ENCODE data around the gene PARD3B.

The PARD3B gene

GRCh38 chr2:205566606-205567168, 1021.4 kb downstream of the PARD3B start:
- DNase-seq (ENCODE audit: low read depth), result no peak

- DNase-seq (ENCODE audit: low read depth), result no peak
Observed at GRCh38 chr2:205568620-205569019, 1023.3 kb downstream of the PARD3B start.

- DNase-seq (ENCODE audit: low read depth), result no peak
Observed at GRCh38 chr2:205570648-205571047, 1025.4 kb downstream of the PARD3B start.

GRCh38 chr2:205571360-205571959, 1026.2 kb downstream of the PARD3B start:
- DNase-seq (ENCODE audit: low read depth), result no peak

- no peak for DNase-seq (ENCODE audit: low read depth)
Observed at GRCh38 chr2:205574001-205574400, 1028.7 kb downstream of the PARD3B start.

GRCh38 chr2:205579335-205579734, 1034.1 kb downstream of the PARD3B start:
- DNase-seq (ENCODE audit: low read depth), result no peak

- DNase-seq (ENCODE audit: low read depth), result no peak
Observed at GRCh38 chr2:205580212-205580987, 1035.1 kb downstream of the PARD3B start.

GRCh38 chr2:205582366-205582765, 1037.1 kb downstream of the PARD3B start:
- no peak for DNase-seq (ENCODE audit: low read depth)

GRCh38 chr2:205585449-205586383, 1040.4 kb downstream of the PARD3B start:
- no peak for DNase-seq (ENCODE audit: low read depth)

- DNase-seq (ENCODE audit: low read depth), result no peak
Observed at GRCh38 chr2:205586626-205587025, 1041.4 kb downstream of the PARD3B start.

- no peak for DNase-seq (ENCODE audit: low read depth)
Observed at GRCh38 chr2:205589479-205589878, 1044.2 kb downstream of the PARD3B start.

GRCh38 chr2:205590759-205591158, 1045.5 kb downstream of the PARD3B start:
- DNase-seq (ENCODE audit: low read depth), result peak; percentile 23

GRCh38 chr2:205593891-205594290, 1048.6 kb downstream of the PARD3B start:
- no peak for DNase-seq (ENCODE audit: low read depth)

GRCh38 chr2:205596581-205596980, 1051.3 kb downstream of the PARD3B start:
- DNase-seq (ENCODE audit: low read depth), result no peak

GRCh38 chr2:205605638-205606304, 1060.5 kb downstream of the PARD3B start:
- DNase-seq (ENCODE audit: low read depth), result no peak

- DNase-seq (ENCODE audit: low read depth), result no peak
Observed at GRCh38 chr2:205607146-205607545, 1061.9 kb downstream of the PARD3B start.

- no peak for DNase-seq (ENCODE audit: low read depth)
Observed at GRCh38 chr2:205609113-205609512, 1063.8 kb downstream of the PARD3B start.

- DNase-seq (ENCODE audit: low read depth), result peak; percentile 24
Observed at GRCh38 chr2:205610437-205610836, 1065.2 kb downstream of the PARD3B start.

- no peak for DNase-seq (ENCODE audit: low read depth)
Observed at GRCh38 chr2:205612636-205613035, 1067.4 kb downstream of the PARD3B start.

- no peak for DNase-seq (ENCODE audit: low read depth)
Observed at GRCh38 chr2:205613970-205614559, 1068.8 kb downstream of the PARD3B start.

GRCh38 chr2:205614965-205615364, 1069.7 kb downstream of the PARD3B start:
- no peak for DNase-seq (ENCODE audit: low read depth)
